CD4-positive, alpha-beta T cell treated with Interleukin-15 for 4 hours (primary cell): ENCODE measurements around the gene CPTP.

Source experiments
- DNase-seq: peaks from one replicate; pipeline ENCODE4 v3.0.0-alpha.2; 2020; ENCODE audit warnings: low spot score

The CPTP gene

GRCh38 chr1:1324524-1325287, at the start of gene CPTP, which contains the start of gene INTS11:
Gene CPTP, plus strand, starts transcription at chr1:1324802. Its CDS starts 2,109 bp downstream, at chr1:1326911.
Gene INTS11, minus strand, starts transcription at chr1:1324660. Its CDS starts 52 bp downstream, at chr1:1324608.
- peak; percentile 95 for DNase-seq

DNA sequence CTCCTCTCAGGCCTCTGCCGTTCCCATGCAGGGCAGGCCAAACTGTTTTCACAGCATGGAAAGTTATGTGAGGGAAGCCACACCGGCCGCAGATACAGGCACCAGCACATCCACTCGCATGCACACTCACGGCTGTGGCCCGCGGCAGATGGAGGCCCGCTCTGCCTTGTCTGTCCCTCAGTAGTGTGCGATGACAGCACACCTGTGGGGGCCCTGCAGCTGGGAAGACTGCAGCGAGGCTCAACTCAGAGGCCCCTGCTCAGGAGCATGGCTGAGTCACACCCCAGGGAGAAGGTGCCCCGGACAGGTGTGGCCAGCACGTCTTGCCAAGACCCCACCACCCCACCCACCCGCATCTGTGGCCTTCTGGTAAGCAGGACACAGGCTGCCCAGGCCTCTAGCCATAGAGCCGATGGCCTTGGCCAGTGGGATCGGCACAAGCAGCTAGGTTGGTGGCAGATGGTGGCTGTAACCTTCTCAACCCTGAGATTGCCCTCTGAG, 49.6 kb upstream of the CPTP start:
- DNase-seq = no peak

DNA sequence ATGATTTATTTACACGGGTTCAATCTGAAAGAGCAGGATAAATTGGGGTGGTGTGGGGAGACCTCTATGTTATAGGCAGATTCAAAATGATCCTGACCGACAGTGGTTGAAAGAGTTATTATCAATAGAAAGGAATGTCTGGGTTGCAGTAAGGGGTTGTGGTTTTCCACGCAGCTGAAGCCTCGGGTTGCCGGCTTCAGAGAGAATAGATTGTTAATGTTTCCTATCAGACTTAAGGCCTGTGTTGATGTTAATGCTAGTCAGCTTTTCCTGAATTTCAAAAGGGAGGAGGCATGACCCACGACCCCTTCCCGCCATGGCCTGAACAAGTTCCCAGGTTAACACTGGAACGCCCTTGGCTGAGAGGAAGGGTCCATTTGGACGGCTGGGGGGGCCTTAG, 48.8 kb upstream of the CPTP start:
- no peak for DNase-seq

DNA sequence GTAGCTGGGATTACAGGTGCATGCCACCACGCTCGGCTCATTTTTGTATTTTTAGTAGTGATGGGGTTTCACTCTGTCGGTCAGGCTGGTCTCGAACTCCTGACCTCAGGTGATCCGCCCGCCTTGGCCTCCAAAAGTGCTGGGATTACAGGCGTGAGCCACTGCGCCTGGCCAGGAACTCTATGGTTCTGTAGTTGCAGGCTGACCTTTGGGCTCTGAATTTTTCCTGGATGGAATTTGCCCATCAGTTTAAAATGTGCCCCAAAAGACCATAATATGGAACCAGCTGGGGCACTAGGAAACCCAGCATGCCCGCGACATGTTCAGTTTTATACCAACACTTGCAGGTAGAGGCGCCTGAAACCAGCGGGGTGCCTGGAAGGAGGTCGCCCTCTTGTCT, 46.0 kb upstream of the CPTP start:
- no peak for DNase-seq

- no peak for DNase-seq
These were observed 45.6 kb upstream of the CPTP start for GRCh38 chr1:1279028-1279427.

GRCh38 chr1:1280782-1281481, 43.7 kb upstream of the CPTP start:
- DNase-seq = no peak

GRCh38 chr1:1281533-1282321, 42.9 kb upstream of the CPTP start:
- DNase-seq = no peak

- DNase-seq = no peak
These were observed 41.6 kb upstream of the CPTP start for GRCh38 chr1:1282998-1283397.

DNA sequence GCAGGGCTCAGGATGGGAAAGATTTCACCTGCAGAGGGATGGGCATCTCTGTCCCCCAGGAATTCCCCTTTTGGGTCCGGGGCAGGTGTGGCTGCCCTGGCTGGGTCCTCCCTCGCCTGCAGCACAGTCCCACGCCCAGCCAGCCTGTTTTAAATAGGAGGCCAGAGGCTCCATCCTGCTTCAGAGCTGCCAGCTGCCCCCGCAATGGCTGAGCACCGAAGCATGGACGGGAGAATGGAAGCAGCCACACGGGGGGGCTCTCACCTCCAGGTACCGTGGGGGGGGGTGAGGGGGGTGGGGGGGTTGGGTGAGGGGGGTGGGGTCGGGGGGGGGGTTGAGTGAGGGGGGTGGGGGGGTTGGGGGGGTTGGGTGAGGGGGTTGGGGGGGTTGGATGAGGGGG, 40.8 kb upstream of the CPTP start:
- no peak for DNase-seq

DNA sequence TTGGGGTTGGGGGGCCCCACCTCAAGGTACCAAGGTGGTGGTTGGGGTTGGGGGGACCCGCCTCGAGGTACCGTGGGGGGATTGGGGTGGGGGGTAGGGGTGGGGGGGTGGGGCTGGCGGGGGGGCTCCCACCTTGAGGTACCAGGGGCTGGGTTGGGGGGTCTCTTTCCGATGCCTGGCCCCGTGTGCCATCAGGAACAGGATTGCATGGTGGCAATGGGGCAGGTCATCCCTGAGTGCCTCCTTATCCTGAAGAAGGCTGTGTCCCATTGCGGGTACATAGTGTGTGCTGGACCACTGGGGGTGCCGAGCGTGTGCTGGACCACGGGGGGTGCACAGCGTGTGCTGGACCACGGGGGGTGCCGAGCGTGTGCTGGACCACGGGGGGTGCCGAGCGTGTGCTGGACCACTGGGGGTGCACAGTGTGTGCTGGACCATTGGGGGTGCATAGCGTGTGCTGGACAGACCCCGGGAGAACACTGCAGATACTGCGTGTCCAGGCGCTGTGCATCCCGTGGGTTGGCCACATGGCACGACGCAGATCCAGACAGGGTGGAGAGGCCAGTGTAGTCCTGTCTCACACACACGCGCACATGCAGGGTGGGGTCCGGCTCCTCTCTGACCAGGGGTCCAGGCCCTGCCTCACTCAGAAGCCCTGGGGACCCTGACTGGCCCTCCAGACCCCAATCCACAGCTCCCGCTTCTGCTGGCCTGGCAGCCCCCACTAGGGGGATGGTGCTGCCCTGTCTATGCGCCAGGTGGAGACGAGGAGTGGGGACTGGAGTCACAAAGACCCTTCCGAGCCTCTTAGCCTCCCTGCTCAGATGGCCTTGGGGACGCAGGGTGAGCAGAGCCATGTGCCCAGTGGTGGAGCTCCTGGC, 40.1 kb upstream of the CPTP start:
- no peak for DNase-seq

DNA sequence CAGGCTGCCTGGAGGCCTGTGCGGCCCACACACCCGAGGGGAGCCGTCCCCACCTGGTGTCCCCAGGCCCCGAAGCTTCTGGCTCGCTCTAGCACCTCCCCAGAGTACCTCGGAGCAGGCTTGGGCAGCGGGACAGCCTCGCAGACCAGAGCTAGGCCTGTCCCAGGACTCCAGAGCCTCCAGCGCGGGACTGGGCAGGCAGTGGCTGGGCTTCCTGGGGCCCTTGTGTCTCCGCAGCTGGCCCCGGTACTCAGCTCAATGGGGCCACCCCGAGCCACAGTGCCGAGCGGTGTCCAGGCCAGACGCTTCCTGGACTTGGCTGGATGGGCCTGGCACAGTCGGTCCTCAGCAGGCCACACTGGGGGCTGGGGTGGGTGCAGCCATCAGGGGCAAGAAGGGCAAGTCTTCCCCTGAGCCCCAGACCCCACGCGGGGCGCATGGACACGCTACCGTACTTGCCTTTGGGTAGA, 39.5 kb upstream of the CPTP start:
- DNase-seq = no peak

DNA sequence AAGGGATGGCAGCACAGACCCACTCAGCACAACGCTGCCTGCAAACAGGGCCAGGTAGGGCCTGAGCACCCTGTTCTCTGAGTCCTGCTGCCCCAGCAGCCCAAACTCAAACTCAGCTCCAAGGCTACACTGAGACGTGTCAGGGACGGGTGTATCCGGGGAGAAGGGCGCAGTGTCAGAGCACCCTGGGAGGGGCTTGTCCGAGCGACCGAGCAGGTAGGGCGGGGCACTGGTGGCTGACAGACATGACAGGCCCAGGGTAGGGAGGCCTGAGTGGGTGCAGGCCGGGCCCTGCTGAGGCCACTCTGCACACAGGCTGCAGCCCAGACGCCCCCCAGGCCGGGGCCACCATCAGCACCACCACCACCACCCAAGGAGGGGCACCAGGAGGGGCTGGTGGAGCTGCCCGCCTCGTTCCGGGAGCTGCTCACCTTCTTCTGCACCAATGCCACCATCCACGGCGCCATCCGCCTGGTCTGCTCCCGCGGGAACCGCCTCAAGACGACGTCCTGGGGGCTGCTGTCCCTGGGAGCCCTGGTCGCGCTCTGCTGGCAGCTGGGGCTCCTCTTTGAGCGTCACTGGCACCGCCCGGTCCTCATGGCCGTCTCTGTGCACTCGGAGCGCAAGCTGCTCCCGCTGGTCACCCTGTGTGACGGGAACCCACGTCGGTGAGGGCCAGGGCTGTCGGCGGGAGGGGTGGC, 38.8 kb upstream of the CPTP start:
- DNase-seq = no peak

- no peak for DNase-seq
These were observed 38.0 kb upstream of the CPTP start for GRCh38 chr1:1286313-1287261.

DNA sequence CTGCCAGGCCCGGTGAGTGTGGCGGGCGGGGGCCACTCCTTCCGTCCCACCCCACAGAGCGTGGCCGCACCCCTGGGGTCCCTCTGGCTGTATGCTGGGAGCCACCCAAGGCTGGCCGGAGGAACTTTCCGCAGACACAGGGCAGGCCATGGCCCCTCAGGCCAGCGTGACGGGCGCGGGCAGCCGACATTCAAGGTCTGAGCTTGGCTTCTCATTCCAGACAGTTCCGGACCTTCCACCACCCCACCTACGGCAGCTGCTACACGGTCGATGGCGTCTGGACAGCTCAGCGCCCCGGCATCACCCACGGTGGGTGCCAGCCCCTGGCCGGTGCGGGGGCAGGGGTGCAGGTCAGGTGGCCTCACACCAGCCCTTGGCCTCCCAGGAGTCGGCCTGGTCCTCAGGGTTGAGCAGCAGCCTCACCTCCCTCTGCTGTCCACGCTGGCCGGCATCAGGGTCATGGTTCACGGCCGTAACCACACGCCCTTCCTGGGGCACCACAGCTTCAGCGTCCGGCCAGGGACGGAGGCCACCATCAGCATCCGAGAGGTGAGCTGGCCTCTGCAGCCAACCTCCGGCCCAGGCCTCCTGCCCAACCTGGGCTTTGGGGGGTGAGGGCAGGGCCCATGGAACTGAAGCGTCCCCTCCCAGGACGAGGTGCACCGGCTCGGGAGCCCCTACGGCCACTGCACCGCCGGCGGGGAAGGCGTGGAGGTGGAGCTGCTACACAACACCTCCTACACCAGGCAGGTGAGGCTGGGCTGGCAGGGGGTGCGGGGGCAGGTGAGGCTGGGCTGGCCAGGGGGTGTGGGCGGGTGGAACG, 37.1 kb upstream of the CPTP start:
- DNase-seq = no peak

GRCh38 chr1:1290238-1290731, 34.3 kb upstream of the CPTP start:
- peak; percentile 74 for DNase-seq

- DNase-seq = no peak
These were observed 33.5 kb upstream of the CPTP start for GRCh38 chr1:1291023-1291528.

DNA sequence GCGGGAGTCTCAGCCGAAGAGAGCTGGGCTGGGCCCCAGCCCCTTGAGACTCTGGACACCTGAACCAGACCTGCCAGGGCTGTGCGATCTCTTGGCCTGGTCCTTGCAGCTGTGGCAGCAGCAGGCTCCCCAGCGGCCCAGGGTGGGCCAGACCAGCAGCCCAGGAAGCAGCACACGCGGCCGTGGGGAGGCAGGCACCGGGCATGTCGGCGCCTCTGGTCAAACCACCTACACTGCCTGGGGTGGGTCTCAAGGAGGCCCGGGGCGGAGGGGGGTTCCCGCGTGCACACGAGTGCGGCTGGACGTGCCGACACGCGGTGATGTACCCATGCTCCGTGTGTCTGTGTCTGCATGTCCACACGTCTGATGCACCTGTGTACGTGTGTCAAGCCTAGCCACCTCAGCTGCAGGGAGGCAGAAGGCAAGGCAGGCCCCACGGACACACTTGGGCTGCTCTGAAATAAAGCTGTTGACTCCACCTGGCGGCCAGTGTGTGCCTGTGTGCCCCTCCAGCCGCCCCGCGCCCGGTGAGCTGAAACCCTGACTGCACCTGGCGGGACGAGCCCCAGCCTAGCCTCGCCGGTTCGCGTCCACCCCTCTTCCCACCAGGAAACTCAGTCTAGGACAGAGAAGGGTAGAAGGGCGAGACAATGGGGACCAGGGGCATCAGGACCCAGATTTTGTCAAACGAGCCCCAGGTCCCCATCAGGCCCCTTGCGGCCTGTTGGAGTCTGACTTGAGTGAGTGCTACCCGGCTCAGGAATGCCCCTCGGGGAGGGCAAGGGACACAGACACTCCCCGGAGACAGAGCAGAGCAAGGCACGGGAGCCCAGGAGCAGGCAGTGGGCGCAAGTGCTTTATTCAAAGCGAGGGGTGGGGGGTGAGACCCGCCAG, 32.8 kb upstream of the CPTP start:
- peak; percentile 69 for DNase-seq
